ENCODE data around the gene JAKMIP2. TPM values are rescaled to one million over a fixed set of nuclear protein-coding genes. Genes with fewer than 3 reads are reported as not detected.

The JAKMIP2 gene
- total RNA-seq, 1 experiment from 2014 or later: 6.4 TPM

DNA sequence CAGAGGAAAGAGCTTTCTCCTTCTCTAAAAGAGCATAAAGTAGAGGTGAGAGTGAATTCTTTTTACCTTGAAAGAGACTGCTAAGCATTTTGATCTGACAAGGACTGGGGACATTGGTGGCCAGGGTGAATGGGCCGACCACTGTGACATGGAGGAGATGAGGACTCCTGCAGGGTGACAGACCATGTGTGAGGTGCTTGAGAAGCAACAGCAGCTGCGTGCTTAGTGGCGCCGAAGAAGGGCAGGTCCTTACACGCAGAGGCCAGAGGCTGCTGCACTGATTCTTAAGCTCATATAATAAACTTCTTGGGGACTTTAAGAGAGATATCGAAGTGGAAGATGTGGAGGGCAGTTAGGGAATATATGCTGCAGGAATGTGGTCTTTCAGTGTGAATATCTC lies 8.7 kb upstream of the JAKMIP2 start:
- H3K9me3 Mint-ChIP-seq: no peaks in the 10 kb centered on the region
- Histone ChIP-seq H3K9ac (ENCODE audit: extremely low read depth, insufficient read length, low read length) (no peak overlapping the region), H3K4ac (ENCODE audit: low read depth, low read length) (no peak overlapping the region), H2AK5ac (ENCODE audit: insufficient read length, low read length) (no peak overlapping the region), H4K91ac (ENCODE audit: insufficient read length, low read depth, low read length) (no peak overlapping the region), H4K8ac (replicated peaks; ENCODE audit: insufficient read length, low read depth, low read length) (no peak overlapping the region), H3K9me3 (ENCODE audit: control insufficient read depth, low read depth, low read length) (no peaks in the 10 kb centered on the region), H2AFZ (ENCODE audit: low read length) (no peak overlapping the region), H3K14ac (ENCODE audit: insufficient read depth, low read length) (no peak overlapping the region), H4K5ac (ENCODE audit: insufficient read length, low read depth, low read length) (no peak overlapping the region), H3K79me2 (ENCODE audit: insufficient read depth, low read length) (no peaks in the 10 kb centered on the region), H3K4me1 (ENCODE audit: insufficient read depth, low read length) (no peaks in the 10 kb centered on the region), H3K18ac (ENCODE audit: insufficient read length, low read depth, low read length) (no peak overlapping the region), H2BK5ac (ENCODE audit: insufficient read length, low read length) (no peak overlapping the region), H2BK15ac (ENCODE audit: low read depth, low read length) (no peak overlapping the region), H3K4me2 (ENCODE audit: insufficient read depth, insufficient read length, low read length) (no peak overlapping the region), H3K23me2 (ENCODE audit: insufficient read length, low read depth, low read length, poor library complexity, severe bottlenecking) (no peaks in the 10 kb centered on the region), H3K79me1 (ENCODE audit: insufficient read depth, low read depth, low read length, poor library complexity, severe bottlenecking) (no peaks in the 10 kb centered on the region), H3K27ac (ENCODE audit: insufficient read length, low read depth, low read length) (no peak overlapping the region), H2BK120ac (ENCODE audit: low read depth, low read length, poor library complexity, severe bottlenecking) (no peak overlapping the region), H3K23ac (ENCODE audit: insufficient read length, low read depth, low read length) (no peak overlapping the region), H2BK12ac (ENCODE audit: insufficient read length, low read depth, low read length) (no peak overlapping the region), H2BK20ac (ENCODE audit: low read depth, low read length, poor library complexity, severe bottlenecking) (no peak overlapping the region), H3K27me3 (ENCODE audit: insufficient read depth, low read length) (no peaks in the 10 kb centered on the region), H3K56ac (ENCODE audit: insufficient read length, low read depth, low read length) (no peak overlapping the region), H3T11ph (ENCODE audit: low read length) (no peak overlapping the region), H4K20me1 (ENCODE audit: control insufficient read depth, insufficient read depth, insufficient read length) (no peaks in the 10 kb centered on the region)
- WGBS (ENCODE audit: extremely low coverage, insufficient read length, low lambda C conversion rate): no CpG with 5 or more reads among the region's 6 CpGs
- TF ChIP-seq, protein P1, sequence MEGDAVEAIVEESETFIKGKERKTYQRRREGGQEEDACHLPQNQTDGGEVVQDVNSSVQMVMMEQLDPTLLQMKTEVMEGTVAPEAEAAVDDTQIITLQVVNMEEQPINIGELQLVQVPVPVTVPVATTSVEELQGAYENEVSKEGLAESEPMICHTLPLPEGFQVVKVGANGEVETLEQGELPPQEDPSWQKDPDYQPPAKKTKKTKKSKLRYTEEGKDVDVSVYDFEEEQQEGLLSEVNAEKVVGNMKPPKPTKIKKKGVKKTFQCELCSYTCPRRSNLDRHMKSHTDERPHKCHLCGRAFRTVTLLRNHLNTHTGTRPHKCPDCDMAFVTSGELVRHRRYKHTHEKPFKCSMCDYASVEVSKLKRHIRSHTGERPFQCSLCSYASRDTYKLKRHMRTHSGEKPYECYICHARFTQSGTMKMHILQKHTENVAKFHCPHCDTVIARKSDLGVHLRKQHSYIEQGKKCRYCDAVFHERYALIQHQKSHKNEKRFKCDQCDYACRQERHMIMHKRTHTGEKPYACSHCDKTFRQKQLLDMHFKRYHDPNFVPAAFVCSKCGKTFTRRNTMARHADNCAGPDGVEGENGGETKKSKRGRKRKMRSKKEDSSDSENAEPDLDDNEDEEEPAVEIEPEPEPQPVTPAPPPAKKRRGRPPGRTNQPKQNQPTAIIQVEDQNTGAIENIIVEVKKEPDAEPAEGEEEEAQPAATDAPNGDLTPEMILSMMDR (conservative IDR thresholded peaks at IDR 0.05): no peak
- no peak overlapping the region for H3K4me3 Mint-ChIP-seq
- no peaks in the 10 kb centered on the region for H3K36me3 Mint-ChIP-seq (ENCODE audit: insufficient read depth in 1 of 3, low read depth in 3 of 3)
- no peaks in the 10 kb centered on the region for H3K4me1 Mint-ChIP-seq
- no peak for DNase-seq
- H3K27ac Mint-ChIP-seq: no peak overlapping the region
- no peaks in the 10 kb centered on the region; the same call in 1 of the 2 replicates for H3K27me3 Mint-ChIP-seq (ENCODE audit: low read depth)
